ENCODE measurements around the gene ERFE.

The ERFE gene

GRCh38 chr2:238140040-238140439 lies 18.7 kb upstream of the ERFE start:
- DNase-seq: no peak

- no peak for DNase-seq
Observed at GRCh38 chr2:238140721-238141540, 17.8 kb upstream of the ERFE start.

- DNase-seq: no peak
Observed at GRCh38 chr2:238141541-238142318, 17.0 kb upstream of the ERFE start.

GRCh38 chr2:238142382-238143205 lies 16.2 kb upstream of the ERFE start:
- DNase-seq: no peak

GRCh38 chr2:238143239-238143951 lies 15.4 kb upstream of the ERFE start:
- DNase-seq: peak; percentile 41 to 77

GRCh38 chr2:238144262-238144661 lies 14.5 kb upstream of the ERFE start:
- DNase-seq: no peak

- DNase-seq: no peak
Observed at GRCh38 chr2:238145046-238145445, 13.7 kb upstream of the ERFE start.

- no peak for DNase-seq
Observed at GRCh38 chr2:238145851-238146250, 12.9 kb upstream of the ERFE start.

GRCh38 chr2:238146884-238147544 lies 11.8 kb upstream of the ERFE start:
- peak in 1 of 2 experiments; percentile 13 for DNase-seq

GRCh38 chr2:238148981-238149380 lies 9.8 kb upstream of the ERFE start:
- DNase-seq: no peak

- peak in 1 of 2 experiments; percentile 49 for DNase-seq
Observed at GRCh38 chr2:238149841-238150572, 8.8 kb upstream of the ERFE start.

- DNase-seq: no peak
Observed at GRCh38 chr2:238150686-238151085, 8.1 kb upstream of the ERFE start.

GRCh38 chr2:238151205-238151604 lies 7.6 kb upstream of the ERFE start:
- DNase-seq: no peak

GRCh38 chr2:238151628-238152235 lies 7.0 kb upstream of the ERFE start:
- DNase-seq: no peak

- DNase-seq: no peak
Observed at GRCh38 chr2:238152771-238153688, 5.7 kb upstream of the ERFE start.

GRCh38 chr2:238154570-238154969 lies 4.2 kb upstream of the ERFE start:
- DNase-seq: no peak

- DNase-seq: no peak
Observed at GRCh38 chr2:238155051-238155760, 3.6 kb upstream of the ERFE start.

- no peak for DNase-seq
Observed at GRCh38 chr2:238155761-238156694, 2.7 kb upstream of the ERFE start.
